K562 (cell line): Measurements from ENCODE around the gene CNMD. TPM values are rescaled to one million over a fixed set of nuclear protein-coding genes. Genes with fewer than 3 reads are reported as not detected.

Experiments
- MGA ChIP-seq: fragments of 450-650 bp; IDR thresholded peaks from 2 replicates; pipeline ENCODE4 v1.6.1; 2016; ENCODE audit warnings: mild to moderate bottlenecking, moderate library complexity
- ZNF407 ChIP-seq: fragments of 450-650 bp; IDR thresholded peaks from 2 replicates; pipeline ENCODE4 v1.6.1; 2016; ENCODE audit warnings: low read depth
- polyA plus RNA-seq, 8 experiments: library from polyadenylated mRNA; depleted of rRNA in 4 of 8; stranded (reverse) in 5 of 8; unstranded in 3 of 8; fragments of >200 nt; fragmentation: Nextera tagmentation in 2 of 8; fragmentation: Illumina TruSeq in 1 of 8; extraction: Ambion mirVana in 2 of 8; extraction: Trizol in 1 of 8; gene quantifications; 2 replicates each; pipeline versions ENCODE4 v1.2.1 to v1.2.3, GENCODE V29; 2011 to 2014; ENCODE audit warnings: inconsistent platforms in 1 of 8, missing spikeins in 1 of 8
- total RNA-seq, 7 experiments: library from RNA; depleted of rRNA in 6 of 7; stranded (reverse); fragments of >200 nt in 6 of 7; fragmentation: Illumina TruSeq in 2 of 7; extraction: Trizol in 2 of 7; gene quantifications; 2 replicates each; pipeline versions ENCODE4 v1.2.1 to v1.2.3, GENCODE V29; 2011 to 2021; ENCODE audit warnings: low replicate concordance in 1 of 7

CNMD gene
- total and polyA plus RNA-seq, 9 of the 15 experiments (the other 6 are each of a cell fraction or from before 2014, with no cell fraction given): not detected

GRCh38 chr13:52734075-52734623, 5.5 kb downstream of the CNMD start (continued):
- TF ChIP-seq MGA (no peak), ZNF407 (no peak)
